ENCODE measurements around the gene DLK2.

GRCh38 chr6:43455531-43456428 is at the start of gene DLK2:
- TF ChIP-seq E2F1 (CRISPR knock-in tag; IDR thresholded peaks at IDR 0.05), result no peak
- TF ChIP-seq CTCF (IDR thresholded peaks at IDR 0.05), result no peak
- TF ChIP-seq RORB (CRISPR knock-in tag; IDR thresholded peaks at IDR 0.05), result no peak
- no peak for TF ChIP-seq ZNF121 (CRISPR knock-in tag; IDR thresholded peaks at IDR 0.05)
- TF ChIP-seq USF2 (CRISPR knock-in tag; IDR thresholded peaks at IDR 0.05), result no peak
- no peak for TF ChIP-seq JUN (CRISPR knock-in tag; IDR thresholded peaks at IDR 0.05)
- no peak for TF ChIP-seq CDX4 (CRISPR knock-in tag; IDR thresholded peaks at IDR 0.05; ENCODE audit: borderline replicate concordance)
- TF ChIP-seq ESRRA (CRISPR knock-in tag; IDR thresholded peaks at IDR 0.05; ENCODE audit: borderline replicate concordance), result no peak
- no peak for TF ChIP-seq E2F5 (CRISPR knock-in tag; IDR thresholded peaks at IDR 0.05)
- TF ChIP-seq SOX15 (CRISPR knock-in tag; IDR thresholded peaks at IDR 0.05), result no peak
- TF ChIP-seq E2F4 (CRISPR knock-in tag; IDR thresholded peaks at IDR 0.05; ENCODE audit: borderline replicate concordance, low read depth), result no peak
- TF ChIP-seq ARID4B (CRISPR knock-in tag; IDR thresholded peaks at IDR 0.05; ENCODE audit: borderline replicate concordance), result no peak

All from WTC11 (cell line).